KG1 (cell line): ENCODE measurements around the gene UPB1.
"Not testable (repeated sequence)": the region's sequence is repeated elsewhere in the genome, so short reads cannot be mapped to it uniquely, and the experiment has no call there.

Source experiments
- DNase-seq: peaks from one replicate; lab custom pipeline; 2025; lab: John Stamatoyannopoulos, UW

Gene UPB1

DNA sequence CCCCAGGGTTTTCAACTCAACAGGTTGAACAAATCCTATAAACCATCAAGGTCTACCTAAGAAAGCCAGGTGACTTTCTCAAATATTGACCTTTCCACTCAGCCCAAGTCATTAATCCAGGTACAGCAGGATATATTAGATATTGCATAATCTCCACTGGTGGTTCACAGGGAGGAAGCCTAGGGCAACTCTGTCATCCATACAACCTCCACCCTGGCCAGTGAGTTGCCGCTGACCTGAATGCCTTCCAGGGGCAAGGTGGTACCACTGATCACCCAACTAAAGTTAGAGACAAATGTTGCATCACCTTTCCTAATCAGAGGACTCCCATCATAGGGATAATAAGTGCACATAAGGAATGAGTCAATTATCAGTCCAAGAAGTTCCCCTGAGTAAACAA lies 36.9 kb downstream of the UPB1 start:
- no peak for DNase-seq

DNA sequence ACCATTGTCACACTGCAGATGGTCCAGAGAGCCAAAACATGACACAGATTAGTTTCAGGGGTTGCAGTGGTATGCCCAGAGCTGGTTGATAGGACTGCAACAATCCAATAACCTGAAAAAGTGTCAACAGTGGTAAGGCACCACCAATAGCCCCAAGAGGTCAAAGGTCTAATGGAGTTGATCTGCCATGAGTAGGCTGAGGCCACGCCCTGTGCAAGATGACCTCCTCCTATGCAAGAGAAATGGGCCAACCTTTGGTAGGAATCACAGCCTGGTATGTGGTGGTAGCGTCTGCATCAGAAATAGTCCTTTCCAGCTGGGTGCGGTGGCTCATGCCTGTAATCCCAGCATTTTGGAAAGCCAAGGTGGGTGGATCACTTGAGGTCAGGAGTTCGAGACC lies 40.2 kb downstream of the UPB1 start:
- DNase-seq = no peak

- no peak for DNase-seq
Measured at GRCh38 chr22:24536089-24536488, 41.0 kb downstream of the UPB1 start.

- DNase-seq = no peak
Measured at GRCh38 chr22:24540470-24540869, 45.3 kb downstream of the UPB1 start.

GRCh38 chr22:24541681-24542515 lies 46.8 kb downstream of the UPB1 start:
- DNase-seq = no peak

GRCh38 chr22:24542641-24543040 lies 47.5 kb downstream of the UPB1 start:
- DNase-seq = no peak

- DNase-seq = no peak
Measured at GRCh38 chr22:24543185-24543601, 48.1 kb downstream of the UPB1 start.

DNA sequence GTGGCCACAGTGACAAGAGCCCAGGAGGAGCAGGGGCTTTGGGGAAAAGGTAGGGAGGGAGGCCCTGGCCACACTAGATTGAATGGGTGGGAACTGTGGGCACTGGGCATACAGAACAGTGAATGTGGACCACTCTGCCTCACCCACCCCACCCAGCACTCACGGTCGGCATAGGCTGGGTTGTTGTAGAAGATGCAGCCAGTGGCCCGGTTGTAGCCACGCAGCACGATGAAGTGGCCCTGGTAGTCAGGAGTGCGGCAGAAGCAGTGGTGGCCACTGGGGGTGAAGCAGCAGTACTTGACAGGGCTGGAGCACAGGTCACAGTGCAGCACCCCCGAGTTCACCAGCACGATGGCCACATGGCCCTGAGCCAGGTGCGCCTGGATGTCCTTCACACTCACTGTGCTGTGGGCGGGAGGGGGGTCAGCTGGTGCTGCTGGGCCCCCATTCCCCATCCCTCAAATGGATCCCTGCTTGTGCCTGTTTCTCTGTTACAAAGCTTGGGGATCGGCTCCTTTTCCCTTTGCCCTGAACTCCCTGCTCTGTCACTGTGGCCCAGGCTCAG lies 48.6 kb downstream of the UPB1 start:
- DNase-seq = no peak

DNA sequence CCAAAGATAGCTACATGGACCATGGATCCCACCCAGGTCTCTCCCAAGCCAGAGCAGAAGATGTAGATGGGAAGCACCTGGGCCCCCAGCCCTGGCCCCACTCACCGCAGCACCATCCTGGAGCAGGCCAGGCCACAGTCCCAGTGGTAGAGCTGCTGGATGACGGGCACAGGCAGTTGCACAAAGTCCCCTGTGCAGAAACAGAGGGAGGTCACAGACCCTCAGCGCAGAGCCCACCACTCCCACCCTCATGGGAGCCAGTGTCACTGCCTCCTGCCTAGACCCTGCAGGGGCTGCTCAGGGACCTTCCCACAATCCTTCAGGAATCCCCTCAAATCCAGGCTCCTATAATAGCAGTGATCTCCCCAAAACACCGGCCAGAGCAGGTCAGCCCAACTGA lies 53.7 kb downstream of the UPB1 start:
- no peak for DNase-seq

- no peak for DNase-seq
Measured at GRCh38 chr22:24550028-24550901, 55.1 kb downstream of the UPB1 start.

GRCh38 chr22:24550902-24551435 lies 55.8 kb downstream of the UPB1 start:
- DNase-seq = peak; percentile 21

DNA sequence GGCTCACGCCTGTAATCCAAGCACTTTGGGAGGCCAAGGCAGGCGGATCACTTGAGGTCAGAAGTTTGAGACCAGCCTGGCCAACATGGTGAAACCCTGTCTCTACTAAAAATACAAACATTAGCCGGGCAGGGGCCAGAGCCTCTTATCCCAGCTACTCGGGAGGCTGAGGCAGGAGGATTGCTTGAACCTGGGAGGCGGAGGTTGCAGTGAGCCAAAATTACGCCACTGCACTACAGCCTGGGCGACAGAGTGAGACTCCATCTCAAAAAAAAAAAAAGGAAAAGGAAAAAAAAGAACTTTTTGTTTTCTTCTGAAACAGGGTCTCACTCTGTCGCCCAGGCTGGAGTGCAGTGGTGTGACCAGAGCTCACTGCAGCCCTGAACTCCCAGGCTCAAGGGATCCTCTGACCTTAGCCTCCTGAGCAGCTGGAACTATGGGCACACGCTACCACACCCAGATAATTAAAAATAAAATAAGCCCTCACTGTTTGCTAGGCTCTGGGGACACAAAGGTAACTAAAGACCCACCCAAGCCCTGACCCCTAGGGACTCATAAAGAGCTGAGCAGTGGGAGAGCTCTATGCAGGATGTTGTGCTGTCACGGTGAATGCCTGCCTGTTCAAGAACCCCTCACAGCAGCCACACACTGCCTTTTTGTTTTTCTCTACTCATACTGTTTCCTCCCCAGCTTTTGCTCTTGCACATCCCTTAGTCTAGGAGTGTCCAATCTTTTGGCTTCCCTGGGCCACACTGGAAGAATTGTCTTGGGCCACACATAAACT lies 57.6 kb downstream of the UPB1 start:
- not testable (repeated sequence) for DNase-seq

DNA sequence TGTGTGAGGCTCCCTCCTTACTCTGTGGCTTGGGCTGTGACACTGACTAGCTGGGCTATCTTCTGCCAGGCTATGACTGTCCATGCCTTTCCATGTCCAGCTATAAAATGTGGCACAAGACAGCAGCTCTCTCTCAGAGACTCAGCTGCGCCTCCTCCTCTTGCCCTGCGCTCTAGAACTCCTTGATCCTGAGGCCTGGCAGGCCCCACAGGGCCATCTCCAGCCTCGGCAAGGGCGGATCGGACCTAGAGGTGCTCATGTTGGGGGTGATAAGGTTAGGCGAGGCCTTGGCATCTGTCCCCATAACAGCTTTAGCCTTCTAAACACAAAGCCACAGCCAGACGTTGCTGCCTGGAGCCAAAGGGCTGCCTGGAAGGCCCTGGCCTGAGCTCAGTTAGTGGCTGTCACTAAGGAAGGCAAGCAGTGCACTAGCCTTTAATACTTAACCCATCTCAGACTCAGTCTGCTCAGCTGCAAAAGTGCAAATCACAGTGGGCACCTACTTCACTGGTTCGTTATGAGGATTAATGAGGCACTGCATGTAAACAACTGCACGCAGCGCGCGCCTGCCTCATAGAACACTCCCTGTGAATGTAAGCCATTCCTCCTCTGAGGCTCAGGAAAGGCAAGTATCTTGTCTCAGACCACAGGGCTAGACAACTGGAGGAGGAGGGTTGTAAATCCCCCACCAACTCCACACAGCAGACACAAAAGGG lies 58.6 kb downstream of the UPB1 start:
- no peak for DNase-seq

GRCh38 chr22:24554313-24555164 lies 59.4 kb downstream of the UPB1 start, which contains the start of gene GUCD1:
Gene GUCD1, minus strand, starts transcription at chr22:24555138. Its CDS starts 147 bp downstream, at chr22:24554991.
- no peak for DNase-seq

GRCh38 chr22:24555165-24556039 lies 60.3 kb downstream of the UPB1 start, which contains the start of gene SNRPD3:
Gene SNRPD3, plus strand, starts transcription at chr22:24555999. Its CDS starts 1,676 bp downstream, at chr22:24557675.
- DNase-seq = peak; percentile 98

- no peak for DNase-seq
Measured at GRCh38 chr22:24559471-24559870, 64.3 kb downstream of the UPB1 start.

DNA sequence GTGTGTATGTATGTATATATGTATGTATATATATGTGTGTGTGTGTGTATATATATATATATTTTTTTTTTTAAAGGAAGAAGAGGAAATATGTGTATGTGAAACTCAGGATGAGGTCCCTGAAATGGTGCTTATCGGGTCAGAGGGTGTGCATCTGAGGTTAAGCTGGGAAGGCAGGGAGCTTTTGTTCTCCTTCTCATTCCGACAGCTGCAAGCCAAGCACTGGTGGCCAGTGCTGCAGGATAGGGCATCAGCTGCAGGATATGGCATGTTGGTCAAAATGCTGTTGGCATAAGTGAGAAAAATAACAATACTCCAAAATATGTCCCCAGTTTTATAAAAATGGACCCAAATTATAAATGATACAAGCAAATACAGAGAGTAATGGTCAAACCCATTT lies 68.1 kb downstream of the UPB1 start:
- DNase-seq = no peak

GRCh38 chr22:24564376-24565058 lies 69.4 kb downstream of the UPB1 start:
- no peak for DNase-seq
